ENCODE measurements around the gene VAV2. TPM values are rescaled to one million over a fixed set of nuclear protein-coding genes. Genes with fewer than 3 reads are reported as not detected.
A peak's percentile ranks its signal among the peaks of the same experiment; 100 is the strongest.

Gene VAV2
- total and polyA plus RNA-seq, 9 of the 15 experiments (the other 6 are each of a cell fraction or from before 2014, with no cell fraction given), result 0.01 to 2.7 (median 1.0) TPM; not detected in 1

GRCh38 chr9:133792721-133793470, 199.2 kb downstream of the VAV2 start (continued):
- TF ChIP-seq MNT (conservative IDR thresholded peaks at IDR 0.05) (peak; percentile 68 to 74), HNRNPUL1 (IDR thresholded peaks at IDR 0.05; ENCODE audit: low read length) (no peak), E2F4 (CRISPR knock-in tag; IDR thresholded peaks at IDR 0.05; ENCODE audit: low read depth) (no peak), NFIC (IDR thresholded peaks at IDR 0.05) (no peak), WHSC1 (IDR thresholded peaks at IDR 0.05; ENCODE audit: low read length) (no peak), SAFB (IDR thresholded peaks at IDR 0.05; ENCODE audit: borderline replicate concordance, low read depth, low read length) (no peak), ZNF644 (tag; IDR thresholded peaks at IDR 0.05; ENCODE audit: low read depth) (no peak), GTF2E2 (tag; IDR thresholded peaks at IDR 0.05) (no peak), ZKSCAN3 (CRISPR knock-in tag; IDR thresholded peaks at IDR 0.05) (no peak), ZNF668 (CRISPR knock-in tag; IDR thresholded peaks at IDR 0.05) (no peak), KAT2B (IDR thresholded peaks at IDR 0.05; ENCODE audit: low read depth, low read length) (no peak), ARID3B (CRISPR knock-in tag; IDR thresholded peaks at IDR 0.05; ENCODE audit: borderline replicate concordance) (no peak), KLF10 (CRISPR knock-in tag; IDR thresholded peaks at IDR 0.05) (no peak), CEBPG (CRISPR knock-in tag; IDR thresholded peaks at IDR 0.05) (0 out of 2 replicates have a peak, but pooled peaks have one; percentile 14), CEBPG (tag; conservative IDR thresholded peaks at IDR 0.05 in 1 of 2, IDR thresholded peaks at IDR 0.05 in 1 of 2) (no peak), ETS2 (tag; IDR thresholded peaks at IDR 0.05; ENCODE audit: borderline replicate concordance, poor library complexity, severe bottlenecking) (no peak), KDM1A (IDR thresholded peaks at IDR 0.05) (no peak), SLC30A9 (CRISPR knock-in tag; IDR thresholded peaks at IDR 0.05) (no peak), ZKSCAN1 (IDR thresholded peaks at IDR 0.05; ENCODE audit: low read depth, low read length) (no peak), MBD2 (IDR thresholded peaks at IDR 0.05; ENCODE audit: borderline replicate concordance, low read depth) (no peak), RNF2 (IDR thresholded peaks at IDR 0.05) (no peak), POLR3G (IDR thresholded peaks at IDR 0.05; ENCODE audit: extremely low read depth, insufficient read length, insufficient replicate concordance) (no peak), ZNF41 (CRISPR knock-in tag; conservative IDR thresholded peaks at IDR 0.05) (no peak), CXXC5 (CRISPR knock-in tag; IDR thresholded peaks at IDR 0.05) (peak; percentile 56)

Measured in K562 (cell line).